ENCODE results near the gene MNX1.

Gene MNX1

GRCh38 chr7:157014635-157015555, 4.4 kb upstream of the MNX1 start:
- DNase-seq (ENCODE audit: low read depth in 2 of 2) = no peak

GRCh38 chr7:157013602-157014549, 3.4 kb upstream of the MNX1 start:
- no peak for DNase-seq (ENCODE audit: low read depth in 2 of 2)

DNA sequence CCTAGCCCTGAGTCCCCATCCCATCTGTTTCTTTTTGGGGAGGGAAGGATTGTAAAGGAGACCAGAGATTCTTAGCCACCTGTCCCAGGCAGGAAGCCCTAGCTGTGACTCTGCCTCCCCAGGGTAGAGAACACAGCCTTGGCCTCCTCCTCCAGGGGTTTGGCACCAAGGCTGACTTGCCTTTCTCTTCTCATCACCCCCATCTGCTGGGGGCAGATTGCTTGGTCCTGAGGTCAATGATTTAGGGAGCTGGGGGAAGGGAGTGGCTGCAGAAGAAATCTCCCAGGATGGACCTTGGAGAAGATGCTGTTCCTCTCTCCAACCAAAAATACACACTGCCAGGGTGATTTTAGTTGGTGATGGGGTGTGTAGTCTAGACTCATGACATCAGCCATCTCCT, 2.6 kb upstream of the MNX1 start:
- DNase-seq (ENCODE audit: low read depth in 2 of 2) = no peak

- no peak for DNase-seq (ENCODE audit: low read depth in 2 of 2)
Measured at GRCh38 chr7:157012113-157012547, 1.7 kb upstream of the MNX1 start.

GRCh38 chr7:157011333-157012112, 1.1 kb upstream of the MNX1 start:
- no peak for DNase-seq (ENCODE audit: low read depth in 2 of 2)

DNA sequence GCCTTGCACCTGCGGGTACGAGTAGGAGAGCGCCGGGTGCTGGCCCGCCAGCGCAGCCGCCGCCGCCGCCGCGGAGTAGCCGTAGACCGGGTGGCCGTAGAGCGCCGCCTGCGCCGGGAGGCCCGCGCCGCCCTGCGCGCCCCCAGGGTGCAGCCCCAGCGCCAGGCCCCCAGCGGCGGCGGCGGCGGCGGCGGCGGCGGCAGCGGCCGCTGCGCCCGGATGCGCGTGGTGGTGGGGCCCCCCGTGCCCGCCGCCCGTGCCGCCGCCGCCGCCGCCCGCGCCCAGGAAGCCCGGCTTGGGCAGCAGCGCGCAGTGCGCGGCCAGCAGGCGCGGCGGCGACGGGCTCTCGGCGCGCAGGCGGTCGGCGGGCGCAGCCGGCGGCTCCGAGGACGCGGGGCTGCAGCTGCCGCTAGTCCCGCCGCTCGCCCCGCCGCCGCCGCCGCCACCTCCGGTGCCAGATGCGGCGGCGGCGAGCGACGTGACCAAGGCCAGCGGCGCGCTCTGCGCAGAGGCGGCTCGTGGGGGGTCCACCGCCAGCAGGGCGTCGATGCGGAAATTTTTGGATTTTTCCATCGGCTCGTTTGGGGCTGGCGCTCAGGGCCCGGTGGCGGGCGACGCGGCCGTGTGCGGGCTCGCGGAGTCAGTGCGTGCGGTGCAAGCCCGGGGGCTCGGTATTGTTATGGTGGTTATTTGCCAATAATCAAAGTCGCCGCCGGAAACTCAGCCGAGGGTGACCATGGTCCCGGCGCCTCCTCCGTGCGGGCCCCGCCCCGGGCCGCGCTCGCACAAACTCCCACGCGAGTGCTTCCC, 480 bp downstream of the MNX1 start:
- DNase-seq (ENCODE audit: low read depth in 2 of 2) = no peak

DNA sequence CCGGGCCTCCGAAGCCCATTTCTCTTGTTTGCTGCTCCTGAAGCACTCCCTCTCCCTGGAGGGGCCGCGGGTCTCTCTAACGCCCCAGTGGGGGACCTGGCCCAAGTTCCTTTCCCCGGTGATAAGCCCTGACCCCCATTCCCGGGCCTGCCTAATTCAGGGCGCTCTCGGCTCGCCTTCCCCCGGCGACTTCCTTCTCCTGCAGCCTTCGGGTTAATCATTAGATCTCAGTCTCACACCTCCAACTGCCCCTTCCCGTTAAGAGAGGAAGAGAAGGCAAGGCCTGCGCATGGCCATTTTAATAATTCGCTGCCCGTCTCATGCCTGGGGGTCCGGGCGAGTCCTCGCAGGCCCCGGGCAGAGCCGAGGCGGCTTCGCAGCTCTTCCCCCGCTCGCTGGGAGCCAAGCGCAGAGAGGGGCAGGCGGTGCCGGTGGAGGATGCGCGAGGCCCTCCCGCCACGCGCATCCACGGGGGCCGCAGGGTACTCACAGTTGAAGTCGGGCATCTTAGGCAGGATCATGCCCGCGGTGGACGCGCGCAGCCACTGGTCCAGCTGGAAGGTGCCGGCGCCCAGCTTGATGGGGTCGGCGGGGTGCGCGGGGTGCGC, 1.2 kb downstream of the MNX1 start:
- DNase-seq (ENCODE audit: low read depth in 2 of 2) = no peak

- DNase-seq (ENCODE audit: low read depth in 2 of 2) = no peak
Measured at GRCh38 chr7:157008206-157009169, 2.0 kb downstream of the MNX1 start.

DNA sequence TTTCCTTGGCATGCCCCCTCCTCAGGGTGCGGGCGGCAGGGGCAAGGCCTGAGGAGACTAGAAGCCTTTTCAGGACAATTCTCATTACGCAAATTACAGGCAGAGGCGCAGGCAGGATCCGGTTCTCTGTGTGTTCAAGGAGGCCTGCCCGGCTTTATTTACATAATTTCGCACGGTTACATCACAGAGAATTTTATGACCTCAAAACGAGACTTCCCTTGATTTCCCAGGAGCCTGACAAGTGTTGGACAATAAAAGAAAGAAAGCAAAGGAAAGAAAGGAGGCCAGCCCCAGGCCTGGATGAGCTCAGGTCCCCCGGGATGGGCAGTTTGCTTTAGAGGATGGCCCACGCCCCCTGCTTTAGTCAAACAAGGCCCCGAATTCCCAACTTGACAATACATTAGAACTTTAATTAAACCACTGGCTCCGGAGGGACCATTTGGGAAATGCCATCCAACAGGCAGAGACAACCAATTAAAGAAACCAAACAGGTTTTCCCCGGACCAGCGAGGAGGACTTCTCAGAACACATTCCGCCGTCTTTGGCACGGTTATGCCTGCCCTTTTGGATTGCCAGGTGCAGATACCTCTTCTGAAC, 2.9 kb downstream of the MNX1 start:
- DNase-seq (ENCODE audit: low read depth in 2 of 2) = no peak

GRCh38 chr7:157006829-157007469, 3.5 kb downstream of the MNX1 start:
- no peak for DNase-seq (ENCODE audit: low read depth in 2 of 2)

DNA sequence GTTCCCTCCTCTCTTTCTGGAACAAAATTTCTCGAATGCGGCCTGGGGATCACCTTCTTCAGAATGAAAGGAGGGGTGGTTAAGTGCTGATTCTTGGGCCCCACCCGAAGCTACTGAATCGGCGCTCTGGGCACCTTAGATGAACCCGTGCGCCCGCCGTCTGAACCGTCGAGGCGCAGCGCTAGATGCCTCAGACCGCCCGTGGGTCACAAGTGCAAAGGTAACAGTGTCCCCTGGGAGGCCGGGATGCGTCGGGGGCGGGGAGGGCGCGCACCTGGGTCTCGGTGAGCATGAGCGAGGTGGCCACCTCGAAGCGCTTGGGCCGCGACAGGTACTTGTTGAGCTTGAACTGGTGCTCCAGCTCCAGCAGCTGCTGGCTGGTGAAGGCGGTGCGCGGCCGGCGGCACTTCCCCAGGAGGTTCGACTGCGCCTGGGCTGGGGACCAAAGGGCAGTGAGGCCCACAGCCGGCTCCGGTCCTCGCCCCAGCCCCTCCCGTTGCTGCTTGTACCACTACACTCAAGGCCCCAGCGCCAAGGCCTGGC, 4.2 kb downstream of the MNX1 start:
- DNase-seq (ENCODE audit: low read depth in 2 of 2) = no peak

DNA sequence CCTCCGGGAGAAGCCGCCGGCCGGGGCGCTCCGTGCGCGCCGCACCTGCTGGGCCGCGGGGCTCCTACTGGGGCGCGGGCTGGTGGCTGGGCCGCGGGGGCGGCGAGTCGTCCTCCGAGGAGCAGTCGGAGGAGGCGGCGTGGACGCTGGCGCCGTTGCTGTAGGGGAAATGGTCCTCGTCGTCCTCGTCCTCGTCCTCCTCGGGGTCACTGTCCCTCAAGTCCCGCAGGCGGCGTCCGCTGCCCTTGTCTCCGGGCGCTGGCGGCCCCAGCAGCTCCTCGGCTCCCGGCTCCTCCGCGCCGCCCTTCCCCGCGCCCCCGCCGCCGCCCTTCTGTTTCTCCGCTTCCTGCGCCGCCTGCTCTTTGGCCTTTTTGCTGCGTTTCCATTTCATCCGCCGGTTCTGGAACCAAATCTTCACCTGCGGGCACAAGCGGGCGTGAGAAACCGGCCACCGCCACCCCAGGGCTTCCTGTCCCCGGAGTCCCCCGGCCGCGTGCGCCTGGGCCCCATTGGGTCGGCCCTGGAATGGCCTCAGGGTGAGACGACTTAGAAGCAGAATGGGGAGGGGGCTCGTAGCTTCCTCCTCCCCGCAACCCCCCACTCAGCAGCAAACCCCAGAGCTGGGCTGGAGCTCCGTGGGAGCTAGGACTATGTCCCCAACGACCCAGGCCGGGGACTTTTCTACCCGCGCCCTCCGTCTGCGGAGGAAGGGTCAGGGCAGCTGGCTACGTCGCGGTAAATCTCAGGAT, 4.8 kb downstream of the MNX1 start:
- no peak for DNase-seq (ENCODE audit: low read depth in 2 of 2)

GRCh38 chr7:157004521-157005455, 5.7 kb downstream of the MNX1 start:
- no peak for DNase-seq (ENCODE audit: low read depth in 2 of 2)

DNA sequence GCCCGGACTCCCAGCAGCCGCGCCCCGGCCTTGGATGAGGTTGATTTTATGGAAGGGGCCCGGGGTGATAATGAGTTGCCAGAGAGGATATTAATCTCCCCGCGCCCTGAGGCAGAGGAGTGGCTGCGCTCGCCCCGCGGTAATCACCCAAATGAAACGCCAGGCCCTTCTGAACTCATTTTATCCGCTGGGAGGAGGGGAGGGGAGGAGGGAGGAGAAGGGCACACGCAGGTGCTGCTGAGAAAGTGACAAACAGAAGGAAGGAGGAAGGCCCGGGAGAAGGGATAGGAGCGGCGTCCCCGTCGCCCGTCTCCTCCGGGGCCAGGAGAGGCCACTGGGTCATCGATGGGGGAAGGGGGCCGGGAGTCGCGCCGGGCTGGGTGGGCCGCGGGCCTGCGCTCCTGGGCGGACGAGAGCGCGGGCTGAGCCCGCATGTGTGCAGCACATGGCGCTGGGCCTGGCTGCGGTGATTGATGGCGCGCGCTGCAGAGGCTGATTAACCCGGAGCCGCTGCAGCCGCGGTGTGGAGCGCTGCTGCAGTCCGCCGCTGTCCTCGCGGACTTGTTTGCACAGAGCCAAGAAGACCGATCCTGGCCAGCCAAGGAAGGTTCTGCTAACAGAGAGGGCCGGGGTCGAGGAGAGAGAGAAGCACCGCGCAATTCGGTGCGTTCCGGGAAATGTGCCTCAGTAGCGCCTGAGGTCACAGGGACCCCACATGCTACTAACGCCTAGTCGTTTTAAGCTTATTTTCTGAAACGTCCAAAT, 6.5 kb downstream of the MNX1 start:
- no peak for DNase-seq (ENCODE audit: low read depth in 2 of 2)

- no peak for DNase-seq (ENCODE audit: low read depth in 2 of 2)
Measured at GRCh38 chr7:157003445-157003755, 7.1 kb downstream of the MNX1 start.

Data from fibroblast of skin of left biceps (primary cell).